GM21825 (cell line): ENCODE measurements around the gene RPS2.
"Not testable (repeated sequence)": the region's sequence is repeated elsewhere in the genome, so short reads cannot be mapped to it uniquely, and the experiment has no call there.

Experiments used
- ATAC-seq: cut with Tn5 transposase; IDR thresholded peaks from one replicate; pipeline ENCODE4 v1.9.1; 2021; ENCODE audit warnings: mild to moderate bottlenecking, moderate library complexity; ENCODE audit not compliant: unreplicated experiment

RPS2 gene

GRCh38 chr16:1920727-1921171, 43.9 kb downstream of the RPS2 start:
- no peak for ATAC-seq

GRCh38 chr16:1920122-1920521, 44.5 kb downstream of the RPS2 start:
- ATAC-seq: not testable (repeated sequence)

GRCh38 chr16:1919327-1919998, 45.2 kb downstream of the RPS2 start:
- no peak for ATAC-seq

GRCh38 chr16:1918351-1919326, 46.0 kb downstream of the RPS2 start, which contains the start of gene HS3ST6:
Gene HS3ST6, minus strand, starts transcription at chr16:1918415. Its CDS starts 92 bp downstream, at chr16:1918323.
- ATAC-seq: no peak

GRCh38 chr16:1917665-1918350, 46.8 kb downstream of the RPS2 start:
- ATAC-seq: no peak

- no peak for ATAC-seq
Observed at GRCh38 chr16:1917056-1917664, 47.5 kb downstream of the RPS2 start.

GRCh38 chr16:1916640-1916990, 48.0 kb downstream of the RPS2 start:
- ATAC-seq: no peak

GRCh38 chr16:1915732-1916639, 48.6 kb downstream of the RPS2 start:
- no peak for ATAC-seq

- ATAC-seq: no peak
Observed at GRCh38 chr16:1914988-1915387, 49.6 kb downstream of the RPS2 start.

GRCh38 chr16:1914084-1914608, 50.5 kb downstream of the RPS2 start:
- no peak for ATAC-seq

GRCh38 chr16:1913327-1914083, 51.1 kb downstream of the RPS2 start:
- no peak for ATAC-seq

GRCh38 chr16:1912215-1912543, 52.4 kb downstream of the RPS2 start:
- no peak for ATAC-seq
